HepG2 (cell line): Measurements from ENCODE around the gene COX14. TPM values are rescaled to one million over a fixed set of nuclear protein-coding genes. Genes with fewer than 3 reads are reported as not detected.

ENCODE experiments used
- CBX5 ChIP-seq: sonication (generic); formaldehyde crosslinking; IDR thresholded peaks from 2 replicates; pipeline ENCODE4 v1.4.0; 2020; ENCODE audit warnings: missing genetic modification reagents, borderline replicate concordance
- CHD4 ChIP-seq: fragments of 200-600 bp; sonication (generic); IDR thresholded peaks from 2 replicates; pipeline ENCODE4 v1.7.0; 2017; ENCODE audit warnings: mild to moderate bottlenecking, low read length, borderline replicate concordance
- CREM ChIP-seq, 2 experiments: sonication (generic) in 1 of 2; formaldehyde crosslinking in 1 of 2; IDR thresholded peaks; 2 replicates each; pipeline versions ENCODE4 v1.4.0 to v1.6.1; 2016 to 2020; ENCODE audit warnings: antibody characterized with exemption in 1 of 2, mild to moderate bottlenecking in 1 of 2, missing genetic modification reagents in 1 of 2
- FOXC1 ChIP-seq: sonication (generic); formaldehyde crosslinking; IDR thresholded peaks from 2 replicates; pipeline ENCODE4 v1.8.0; 2022; ENCODE audit warnings: mild to moderate bottlenecking, missing genetic modification reagents, borderline replicate concordance
- MTERF4 ChIP-seq: sonication (generic); formaldehyde crosslinking; IDR thresholded peaks from 2 replicates; pipeline ENCODE4 v1.8.0; 2023; ENCODE audit warnings: mild to moderate bottlenecking, missing genetic modification reagents
- PATZ1 ChIP-seq: sonication (generic); formaldehyde crosslinking; IDR thresholded peaks from 2 replicates; pipeline ENCODE4 v1.4.0; 2020; ENCODE audit warnings: missing genetic modification reagents
- REPIN1 ChIP-seq: sonication (generic); formaldehyde crosslinking; IDR thresholded peaks from 2 replicates; pipeline ENCODE4 v1.8.0; 2022; ENCODE audit warnings: missing genetic modification reagents, low read depth, mild to moderate bottlenecking, borderline replicate concordance
- SALL1 ChIP-seq: sonication (generic); formaldehyde crosslinking; IDR thresholded peaks from 2 replicates; pipeline ENCODE4 v1.8.0; 2022; ENCODE audit warnings: mild to moderate bottlenecking, missing genetic modification reagents
- TEAD2 ChIP-seq: sonication (generic); formaldehyde crosslinking; IDR thresholded peaks from 2 replicates; pipeline ENCODE4 v1.9.0; 2021; ENCODE audit warnings: missing genetic modification reagents
- YY1 ChIP-seq: IDR thresholded peaks from 2 replicates; pipeline ENCODE4 v1.6.1; 2011; ENCODE audit warnings: low read length, low read depth, moderate library complexity, mild to moderate bottlenecking; ENCODE audit not compliant: insufficient read depth, insufficient replicate concordance
- ZNF484 ChIP-seq: sonication (generic); formaldehyde crosslinking; IDR thresholded peaks from 2 replicates; pipeline ENCODE4 v1.5.1; 2020; ENCODE audit warnings: mild to moderate bottlenecking, low read depth, missing genetic modification reagents, borderline replicate concordance
- polyA plus RNA-seq, 8 experiments: library from polyadenylated mRNA; depleted of rRNA in 3 of 8; stranded (reverse) in 7 of 8; unstranded in 1 of 8; fragments of >200 nt; fragmentation: Illumina TruSeq in 4 of 8; extraction: Trizol in 4 of 8; gene quantifications; 2 replicates each; pipeline versions ENCODE4 v1.2.1 to v1.2.3, GENCODE V29; 2011 to 2016; ENCODE audit warnings: low read depth in 4 of 8, missing spikeins in 1 of 8, mixed read lengths in 1 of 8; ENCODE audit not compliant: insufficient read depth in 1 of 8
- total RNA-seq, 5 experiments: library from RNA; depleted of rRNA; stranded (reverse); fragments of >200 nt; fragmentation: Illumina TruSeq; extraction: Trizol; gene quantifications; 2 replicates each; pipeline ENCODE4 v1.2.3, GENCODE V29; 2016; ENCODE audit warnings: low read depth in 1 of 5
- TF ChIP-seq, protein P1 (sequence below): sonication (generic); formaldehyde crosslinking; IDR thresholded peaks from 2 replicates; pipeline ENCODE4 v1.4.0; 2020; ENCODE audit warnings: missing genetic modification reagents, borderline replicate concordance
- TF ChIP-seq, protein P2 (sequence below): IDR thresholded peaks from 2 replicates; pipeline ENCODE4 v1.6.1; 2018; ENCODE audit warnings: missing genetic modification reagents
- TF ChIP-seq, protein P3 (sequence below): IDR thresholded peaks from 2 replicates; pipeline ENCODE4 v1.6.1; 2016; ENCODE audit warnings: low read depth, missing genetic modification reagents, missing compliant biosample characterization

Gene COX14
- total and polyA plus RNA-seq, 2 of the 13 experiments (the other 11 are each of a cell fraction or from before 2014, with no cell fraction given): 53.0 to 71.6 TPM

- TF ChIP-seq MTERF4 (no peak), FOXC1 (0 out of 2 replicates have a peak, but pooled peaks have one; percentile 28), REPIN1 (CRISPR knock-in tag) (peak; percentile 40; the same call in 1 of the 2 replicates), CHD4 (0 out of 2 replicates have a peak, but pooled peaks have one; percentile 28), SALL1 (CRISPR knock-in tag) (peak; percentile 51; the same call in 1 of the 2 replicates), ZNF484 (CRISPR knock-in tag) (no peak), TEAD2 (CRISPR knock-in tag) (no peak), CBX5 (CRISPR knock-in tag) (peak; percentile 14; the same call in 1 of the 2 replicates), PATZ1 (peak; percentile 98), CREM (IDR thresholded peaks at IDR 0.05) (peak; percentile 47; the same call in 1 of the 2 replicates), CREM (CRISPR knock-in tag; IDR thresholded peaks at IDR 0.05) (no peak), YY1 (peak; percentile 14)
- TF ChIP-seq, protein P1, sequence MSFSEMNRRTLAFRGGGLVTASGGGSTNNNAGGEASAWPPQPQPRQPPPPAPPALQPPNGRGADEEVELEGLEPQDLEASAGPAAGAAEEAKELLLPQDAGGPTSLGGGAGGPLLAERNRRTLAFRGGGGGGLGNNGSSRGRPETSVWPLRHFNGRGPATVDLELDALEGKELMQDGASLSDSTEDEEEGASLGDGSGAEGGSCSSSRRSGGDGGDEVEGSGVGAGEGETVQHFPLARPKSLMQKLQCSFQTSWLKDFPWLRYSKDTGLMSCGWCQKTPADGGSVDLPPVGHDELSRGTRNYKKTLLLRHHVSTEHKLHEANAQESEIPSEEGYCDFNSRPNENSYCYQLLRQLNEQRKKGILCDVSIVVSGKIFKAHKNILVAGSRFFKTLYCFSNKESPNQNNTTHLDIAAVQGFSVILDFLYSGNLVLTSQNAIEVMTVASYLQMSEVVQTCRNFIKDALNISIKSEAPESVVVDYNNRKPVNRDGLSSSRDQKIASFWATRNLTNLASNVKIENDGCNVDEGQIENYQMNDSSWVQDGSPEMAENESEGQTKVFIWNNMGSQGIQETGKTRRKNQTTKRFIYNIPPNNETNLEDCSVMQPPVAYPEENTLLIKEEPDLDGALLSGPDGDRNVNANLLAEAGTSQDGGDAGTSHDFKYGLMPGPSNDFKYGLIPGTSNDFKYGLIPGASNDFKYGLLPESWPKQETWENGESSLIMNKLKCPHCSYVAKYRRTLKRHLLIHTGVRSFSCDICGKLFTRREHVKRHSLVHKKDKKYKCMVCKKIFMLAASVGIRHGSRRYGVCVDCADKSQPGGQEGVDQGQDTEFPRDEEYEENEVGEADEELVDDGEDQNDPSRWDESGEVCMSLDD (CRISPR knock-in tag): peak; percentile 71
- TF ChIP-seq, protein P2, sequence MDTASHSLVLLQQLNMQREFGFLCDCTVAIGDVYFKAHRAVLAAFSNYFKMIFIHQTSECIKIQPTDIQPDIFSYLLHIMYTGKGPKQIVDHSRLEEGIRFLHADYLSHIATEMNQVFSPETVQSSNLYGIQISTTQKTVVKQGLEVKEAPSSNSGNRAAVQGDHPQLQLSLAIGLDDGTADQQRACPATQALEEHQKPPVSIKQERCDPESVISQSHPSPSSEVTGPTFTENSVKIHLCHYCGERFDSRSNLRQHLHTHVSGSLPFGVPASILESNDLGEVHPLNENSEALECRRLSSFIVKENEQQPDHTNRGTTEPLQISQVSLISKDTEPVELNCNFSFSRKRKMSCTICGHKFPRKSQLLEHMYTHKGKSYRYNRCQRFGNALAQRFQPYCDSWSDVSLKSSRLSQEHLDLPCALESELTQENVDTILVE (CRISPR knock-in tag): 0 out of 2 replicates have a peak, but pooled peaks have one; percentile 44
- TF ChIP-seq, protein P3, sequence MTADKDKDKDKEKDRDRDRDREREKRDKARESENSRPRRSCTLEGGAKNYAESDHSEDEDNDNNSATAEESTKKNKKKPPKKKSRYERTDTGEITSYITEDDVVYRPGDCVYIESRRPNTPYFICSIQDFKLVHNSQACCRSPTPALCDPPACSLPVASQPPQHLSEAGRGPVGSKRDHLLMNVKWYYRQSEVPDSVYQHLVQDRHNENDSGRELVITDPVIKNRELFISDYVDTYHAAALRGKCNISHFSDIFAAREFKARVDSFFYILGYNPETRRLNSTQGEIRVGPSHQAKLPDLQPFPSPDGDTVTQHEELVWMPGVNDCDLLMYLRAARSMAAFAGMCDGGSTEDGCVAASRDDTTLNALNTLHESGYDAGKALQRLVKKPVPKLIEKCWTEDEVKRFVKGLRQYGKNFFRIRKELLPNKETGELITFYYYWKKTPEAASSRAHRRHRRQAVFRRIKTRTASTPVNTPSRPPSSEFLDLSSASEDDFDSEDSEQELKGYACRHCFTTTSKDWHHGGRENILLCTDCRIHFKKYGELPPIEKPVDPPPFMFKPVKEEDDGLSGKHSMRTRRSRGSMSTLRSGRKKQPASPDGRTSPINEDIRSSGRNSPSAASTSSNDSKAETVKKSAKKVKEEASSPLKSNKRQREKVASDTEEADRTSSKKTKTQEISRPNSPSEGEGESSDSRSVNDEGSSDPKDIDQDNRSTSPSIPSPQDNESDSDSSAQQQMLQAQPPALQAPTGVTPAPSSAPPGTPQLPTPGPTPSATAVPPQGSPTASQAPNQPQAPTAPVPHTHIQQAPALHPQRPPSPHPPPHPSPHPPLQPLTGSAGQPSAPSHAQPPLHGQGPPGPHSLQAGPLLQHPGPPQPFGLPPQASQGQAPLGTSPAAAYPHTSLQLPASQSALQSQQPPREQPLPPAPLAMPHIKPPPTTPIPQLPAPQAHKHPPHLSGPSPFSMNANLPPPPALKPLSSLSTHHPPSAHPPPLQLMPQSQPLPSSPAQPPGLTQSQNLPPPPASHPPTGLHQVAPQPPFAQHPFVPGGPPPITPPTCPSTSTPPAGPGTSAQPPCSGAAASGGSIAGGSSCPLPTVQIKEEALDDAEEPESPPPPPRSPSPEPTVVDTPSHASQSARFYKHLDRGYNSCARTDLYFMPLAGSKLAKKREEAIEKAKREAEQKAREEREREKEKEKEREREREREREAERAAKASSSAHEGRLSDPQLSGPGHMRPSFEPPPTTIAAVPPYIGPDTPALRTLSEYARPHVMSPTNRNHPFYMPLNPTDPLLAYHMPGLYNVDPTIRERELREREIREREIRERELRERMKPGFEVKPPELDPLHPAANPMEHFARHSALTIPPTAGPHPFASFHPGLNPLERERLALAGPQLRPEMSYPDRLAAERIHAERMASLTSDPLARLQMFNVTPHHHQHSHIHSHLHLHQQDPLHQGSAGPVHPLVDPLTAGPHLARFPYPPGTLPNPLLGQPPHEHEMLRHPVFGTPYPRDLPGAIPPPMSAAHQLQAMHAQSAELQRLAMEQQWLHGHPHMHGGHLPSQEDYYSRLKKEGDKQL (CRISPR knock-in tag): no peak
These were observed 1.8 kb upstream of the COX14 start (continued) for GRCh38 chr12:50110127-50110761.
